Measurements from ENCODE around the gene ACSL1. TPM values are rescaled to one million over a fixed set of nuclear protein-coding genes. Genes with fewer than 3 reads are reported as not detected.

Gene ACSL1
- total RNA-seq, 1 donor from 2014 or later = 6.4 TPM

DNA sequence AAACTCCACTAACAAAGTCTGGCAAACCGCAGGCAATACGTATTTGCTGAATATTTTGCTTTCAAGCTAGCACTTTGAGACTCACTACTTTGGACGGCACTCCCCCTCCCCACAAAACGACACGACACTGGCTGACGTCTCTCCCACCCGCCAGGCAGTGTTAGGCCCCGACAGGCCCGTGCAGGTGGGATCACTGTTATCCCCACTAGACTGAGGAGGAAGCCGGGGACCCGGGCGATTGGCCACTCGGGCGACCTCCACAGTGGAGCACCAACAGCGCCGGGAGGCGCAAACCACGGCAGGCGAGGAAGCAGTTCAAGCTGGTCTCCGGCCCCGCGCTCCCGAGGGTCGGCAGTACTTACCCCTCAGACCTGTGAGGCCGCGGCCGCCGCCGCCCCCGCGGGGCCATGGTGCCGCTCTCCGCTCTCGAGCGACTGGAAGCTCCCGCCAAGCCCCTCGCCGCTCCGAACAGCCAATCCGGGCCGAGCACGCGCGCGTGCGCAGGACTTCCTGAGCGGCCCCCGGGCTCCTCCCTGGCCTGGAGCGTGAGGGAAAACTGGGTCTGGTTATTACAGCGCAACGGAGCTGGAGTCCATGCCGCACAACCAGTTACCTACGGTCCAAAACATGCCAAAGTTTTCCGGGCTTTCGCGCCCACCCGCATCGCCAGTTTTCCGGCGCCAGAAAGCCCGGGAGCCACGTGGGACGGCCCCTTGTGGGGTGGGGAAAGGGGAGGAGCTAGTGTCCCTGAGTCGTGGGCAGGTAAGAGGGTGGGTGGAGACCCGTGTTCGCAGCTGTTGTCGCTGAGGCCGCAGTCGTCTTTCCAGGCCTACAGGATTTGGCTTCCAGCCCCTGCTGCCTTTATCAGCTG, 91.9 kb downstream of the ACSL1 start, which contains the start of gene CENPU:
Gene CENPU, minus strand, starts transcription at position 443 of the 871 bp plus-strand sequence. Its CDS starts 34 bp downstream, at position 409.
- no peaks in the 10 kb centered on the region for H3K36me3 Mint-ChIP-seq (ENCODE audit: insufficient read depth)
- DNase-seq (ENCODE audit: low spot score, unreplicated experiment) = peak; percentile 97
- H3K4me3 Mint-ChIP-seq (ENCODE audit: low read depth) = peak within 1 kb of the TSS; percentile 91
- TF ChIP-seq, protein P1, sequence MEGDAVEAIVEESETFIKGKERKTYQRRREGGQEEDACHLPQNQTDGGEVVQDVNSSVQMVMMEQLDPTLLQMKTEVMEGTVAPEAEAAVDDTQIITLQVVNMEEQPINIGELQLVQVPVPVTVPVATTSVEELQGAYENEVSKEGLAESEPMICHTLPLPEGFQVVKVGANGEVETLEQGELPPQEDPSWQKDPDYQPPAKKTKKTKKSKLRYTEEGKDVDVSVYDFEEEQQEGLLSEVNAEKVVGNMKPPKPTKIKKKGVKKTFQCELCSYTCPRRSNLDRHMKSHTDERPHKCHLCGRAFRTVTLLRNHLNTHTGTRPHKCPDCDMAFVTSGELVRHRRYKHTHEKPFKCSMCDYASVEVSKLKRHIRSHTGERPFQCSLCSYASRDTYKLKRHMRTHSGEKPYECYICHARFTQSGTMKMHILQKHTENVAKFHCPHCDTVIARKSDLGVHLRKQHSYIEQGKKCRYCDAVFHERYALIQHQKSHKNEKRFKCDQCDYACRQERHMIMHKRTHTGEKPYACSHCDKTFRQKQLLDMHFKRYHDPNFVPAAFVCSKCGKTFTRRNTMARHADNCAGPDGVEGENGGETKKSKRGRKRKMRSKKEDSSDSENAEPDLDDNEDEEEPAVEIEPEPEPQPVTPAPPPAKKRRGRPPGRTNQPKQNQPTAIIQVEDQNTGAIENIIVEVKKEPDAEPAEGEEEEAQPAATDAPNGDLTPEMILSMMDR (IDR thresholded peaks at IDR 0.05; ENCODE audit: unreplicated experiment) = no peak
- H3K27me3 Mint-ChIP-seq = no peaks in the 10 kb centered on the region
- H3K4me1 Mint-ChIP-seq (ENCODE audit: low read depth) = peaks cover 17% of the 10 kb centered on the region
- H3K27ac Mint-ChIP-seq = peak within 1 kb of the TSS; percentile 96
- H3K9me3 Mint-ChIP-seq (ENCODE audit: low read depth) = no peaks in the 10 kb centered on the region

DNA sequence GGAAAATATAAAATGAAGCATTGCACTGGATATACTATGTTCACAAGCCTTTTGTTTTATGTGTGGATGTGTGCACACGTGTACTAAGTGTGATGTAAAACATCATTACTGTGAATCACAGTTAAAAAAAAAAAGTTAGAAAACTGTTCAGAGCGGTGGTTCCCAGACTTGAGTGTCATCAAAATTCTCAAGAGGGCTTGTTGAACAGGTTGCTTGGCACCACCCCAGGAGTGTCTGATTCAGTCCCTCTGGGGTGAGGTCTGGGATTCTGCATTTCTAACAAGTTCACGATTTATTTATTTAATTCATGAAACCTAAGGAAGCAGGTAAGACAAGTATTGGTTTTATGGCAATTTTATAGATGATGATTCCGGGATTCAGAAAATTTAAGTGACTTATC, 93.6 kb downstream of the ACSL1 start:
- Mint-ChIP-seq H3K36me3 (ENCODE audit: insufficient read depth) (peaks cover 9% of the 10 kb centered on the region), H3K4me1 (ENCODE audit: low read depth) (peaks cover 17% of the 10 kb centered on the region), H3K27me3 (no peaks in the 10 kb centered on the region), H3K4me3 (ENCODE audit: low read depth) (peak overlapping the region; percentile 91), H3K9me3 (ENCODE audit: low read depth) (no peaks in the 10 kb centered on the region), H3K27ac (peak overlapping the region; percentile 80)
- DNase-seq (ENCODE audit: low spot score, unreplicated experiment) = no peak
- TF ChIP-seq, protein P1 (IDR thresholded peaks at IDR 0.05; ENCODE audit: unreplicated experiment) = no peak

DNA sequence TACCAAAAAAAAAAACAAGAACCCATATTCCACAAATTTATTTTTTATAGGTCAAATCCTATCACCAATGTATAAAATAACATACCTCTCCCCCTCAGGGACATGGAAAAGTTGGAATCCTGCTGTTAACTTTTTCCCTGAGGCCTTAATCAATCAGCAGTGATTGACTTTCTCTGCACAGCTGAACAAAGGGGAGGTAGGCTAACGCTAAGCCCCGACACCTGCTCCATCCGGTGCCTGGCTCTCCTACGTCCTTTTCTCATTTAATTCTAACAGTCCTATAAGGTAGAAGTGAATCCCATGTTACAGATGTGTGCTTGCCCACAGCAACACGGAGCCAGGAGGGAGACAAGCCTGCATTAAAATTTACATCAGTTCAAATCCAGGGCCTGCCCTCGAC, 94.7 kb downstream of the ACSL1 start:
- H3K9me3 Mint-ChIP-seq (ENCODE audit: low read depth) = no peaks in the 10 kb centered on the region
- no peak overlapping the region for H3K4me3 Mint-ChIP-seq (ENCODE audit: low read depth)
- TF ChIP-seq, protein P1 (IDR thresholded peaks at IDR 0.05; ENCODE audit: unreplicated experiment) = no peak
- DNase-seq (ENCODE audit: low spot score, unreplicated experiment) = no peak
- peaks cover 12% of the 10 kb centered on the region for H3K36me3 Mint-ChIP-seq (ENCODE audit: insufficient read depth)
- no peak overlapping the region for H3K27ac Mint-ChIP-seq
- no peaks in the 10 kb centered on the region for H3K27me3 Mint-ChIP-seq
- H3K4me1 Mint-ChIP-seq (ENCODE audit: low read depth) = peaks cover 17% of the 10 kb centered on the region

DNA sequence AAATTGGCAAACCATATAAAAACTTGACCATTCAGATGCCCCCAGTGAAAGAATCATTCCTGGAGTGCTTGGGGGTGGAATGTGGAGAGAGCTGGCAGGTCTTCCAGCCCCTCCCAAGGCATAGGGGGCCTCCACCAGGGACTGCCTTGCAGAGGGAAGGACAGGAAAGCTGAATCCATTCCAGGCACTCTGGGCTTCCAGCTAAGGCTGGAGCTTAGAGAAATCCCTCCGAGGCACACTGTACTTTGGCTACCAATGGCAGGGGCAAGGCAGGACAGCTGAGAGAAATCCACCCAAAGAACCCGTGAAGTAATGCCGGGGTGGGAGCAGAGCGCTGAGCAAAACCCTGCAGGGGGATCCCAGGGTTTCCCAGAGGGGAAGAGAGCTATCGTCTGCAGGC, 95.8 kb downstream of the ACSL1 start:
- no peak for DNase-seq (ENCODE audit: low spot score, unreplicated experiment)
- H3K27ac Mint-ChIP-seq = no peak overlapping the region
- H3K9me3 Mint-ChIP-seq (ENCODE audit: low read depth) = no peaks in the 10 kb centered on the region
- no peak overlapping the region for H3K4me3 Mint-ChIP-seq (ENCODE audit: low read depth)
- peaks cover 17% of the 10 kb centered on the region for H3K4me1 Mint-ChIP-seq (ENCODE audit: low read depth)
- TF ChIP-seq, protein P1 (IDR thresholded peaks at IDR 0.05; ENCODE audit: unreplicated experiment) = no peak
- H3K36me3 Mint-ChIP-seq (ENCODE audit: insufficient read depth) = peaks cover 12% of the 10 kb centered on the region
- H3K27me3 Mint-ChIP-seq = no peaks in the 10 kb centered on the region

DNA sequence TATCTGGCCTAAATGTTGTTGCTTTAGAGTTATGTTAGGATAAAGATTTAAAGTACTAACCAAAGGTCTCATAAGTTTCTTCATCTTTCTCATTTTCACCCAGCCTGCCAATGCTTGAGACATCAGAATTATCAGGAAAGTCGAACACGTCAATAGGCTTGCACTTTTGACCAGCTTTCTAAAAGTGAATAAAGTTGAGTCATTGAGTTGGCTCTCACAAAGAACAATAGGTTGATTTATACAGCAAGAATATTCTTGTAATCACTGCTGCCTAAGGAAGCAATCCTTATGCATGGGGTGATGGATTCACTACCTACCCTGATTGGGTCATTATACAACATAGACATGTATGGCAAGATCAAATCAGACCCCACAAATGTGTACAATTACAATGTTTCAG, 96.9 kb downstream of the ACSL1 start:
- peaks cover 15% of the 10 kb centered on the region for H3K36me3 Mint-ChIP-seq (ENCODE audit: insufficient read depth)
- no peaks in the 10 kb centered on the region for H3K27me3 Mint-ChIP-seq
- peaks cover 14% of the 10 kb centered on the region for H3K4me1 Mint-ChIP-seq (ENCODE audit: low read depth)
- no peak overlapping the region for H3K27ac Mint-ChIP-seq
- TF ChIP-seq, protein P1 (IDR thresholded peaks at IDR 0.05; ENCODE audit: unreplicated experiment) = no peak
- H3K4me3 Mint-ChIP-seq (ENCODE audit: low read depth) = no peak overlapping the region
- no peak for DNase-seq (ENCODE audit: low spot score, unreplicated experiment)
- no peaks in the 10 kb centered on the region for H3K9me3 Mint-ChIP-seq (ENCODE audit: low read depth)
